ENCODE data around the gene BEST2. TPM values are rescaled to one million over a fixed set of nuclear protein-coding genes. Genes with fewer than 3 reads are reported as not detected.
A peak's percentile ranks its signal among the peaks of the same experiment; 100 is the strongest.

The BEST2 gene
- total RNA-seq, 4 donors from 2014 or later = 0.63 TPM; not detected in 3

- DNase-seq = peak; percentile 60 to 74
- Histone ChIP-seq H3K36me3 (no peaks in the 10 kb centered on the region), H3K27me3 (no peaks in the 10 kb centered on the region), H3K4me1 (peaks cover 37 to 61% of the 10 kb centered on the region in 2 donors), H3K9me3 (no peaks in the 10 kb centered on the region), H3K27ac (peak overlapping the region; percentile 99 to 100 (median 100)), H3K4me3 (peak overlapping the region; percentile 52 to 65 (median 56))
- no peak for TF ChIP-seq CTCF (IDR thresholded peaks at IDR 0.05 in 4 of 5, conservative IDR thresholded peaks at IDR 0.05 in 1 of 5)
- peak; percentile 29 to 32 for TF ChIP-seq POLR2A (IDR thresholded peaks at IDR 0.05)
- in situ Hi-C loops (cut with MboI; ENCODE audit: low sequenced_read_pairs in 4 of 4) = no loop called here
- peak; percentile 16 to 34 for ATAC-seq
- intact Hi-C loops (cut with DNase I; ENCODE audit: low total_unique reads) = no loop called here
Observed at GRCh38 chr19:12782424-12783290, 31.1 kb downstream of the BEST2 start.

- TF ChIP-seq POLR2A (IDR thresholded peaks at IDR 0.05) (no peak), CTCF (IDR thresholded peaks at IDR 0.05 in 4 of 5, conservative IDR thresholded peaks at IDR 0.05 in 1 of 5) (no peak)
- ATAC-seq (no peak), DNase-seq (no peak)
- no peaks in the 10 kb centered on the region for H3K27me3 ChIP-seq
- in situ Hi-C loops (cut with MboI; ENCODE audit: low sequenced_read_pairs in 4 of 4) (no loop called here), intact Hi-C loops (cut with DNase I; ENCODE audit: low total_unique reads) (no loop called here)
- H3K9me3 ChIP-seq = no peaks in the 10 kb centered on the region
- no peaks in the 10 kb centered on the region for H3K36me3 ChIP-seq
- peaks cover 43 to 61% of the 10 kb centered on the region in 2 donors for H3K4me1 ChIP-seq
- H3K4me3 ChIP-seq = peak overlapping the region; percentile 52 to 65 (median 56)
- H3K27ac ChIP-seq = peak overlapping the region; percentile 99 to 100 (median 100)
Observed at GRCh38 chr19:12783291-12783848, 31.8 kb downstream of the BEST2 start.

- in situ Hi-C loops (cut with MboI; ENCODE audit: low sequenced_read_pairs in 4 of 4) = no loop called here
- no peaks in the 10 kb centered on the region for H3K9me3 ChIP-seq
- DNase-seq (peak in 1 of 2 donors; percentile 40), ATAC-seq (no peak)
- no peaks in the 10 kb centered on the region for H3K27me3 ChIP-seq
- H3K4me3 ChIP-seq = no peak overlapping the region
- no peaks in the 10 kb centered on the region for H3K36me3 ChIP-seq
- TF ChIP-seq CTCF (IDR thresholded peaks at IDR 0.05 in 4 of 5, conservative IDR thresholded peaks at IDR 0.05 in 1 of 5) (no peak), POLR2A (IDR thresholded peaks at IDR 0.05) (no peak)
- H3K27ac ChIP-seq = peak overlapping the region; percentile 99 to 100 (median 100)
- intact Hi-C loops (cut with DNase I; ENCODE audit: low total_unique reads) = no loop called here
- peaks cover 43 to 61% of the 10 kb centered on the region in 2 donors for H3K4me1 ChIP-seq
Observed at GRCh38 chr19:12783849-12784393, 32.3 kb downstream of the BEST2 start.

GRCh38 chr19:12784394-12784870 lies 32.8 kb downstream of the BEST2 start:
- Histone ChIP-seq H3K9me3 (no peaks in the 10 kb centered on the region), H3K4me1 (peaks cover 43 to 61% of the 10 kb centered on the region in 2 donors), H3K4me3 (no peak overlapping the region), H3K27ac (peak overlapping the region; percentile 99 to 100 (median 100)), H3K36me3 (no peaks in the 10 kb centered on the region), H3K27me3 (no peaks in the 10 kb centered on the region)
- in situ Hi-C loops (cut with MboI; ENCODE audit: low sequenced_read_pairs in 4 of 4) = no loop called here
- TF ChIP-seq CTCF (IDR thresholded peaks at IDR 0.05 in 4 of 5, conservative IDR thresholded peaks at IDR 0.05 in 1 of 5) (no peak), POLR2A (IDR thresholded peaks at IDR 0.05) (no peak)
- ATAC-seq (no peak), DNase-seq (no peak)
- intact Hi-C loops (cut with DNase I; ENCODE audit: low total_unique reads) = no loop called here

Measured in gastrocnemius medialis (tissue), 4 donors.